Prostate gland (tissue), 2 donors: Measurements from ENCODE around the gene PI4KB. TPM values are rescaled to one million over a fixed set of nuclear protein-coding genes. Genes with fewer than 3 reads are reported as not detected.

ENCODE experiments used
- DNase-seq: peaks from one replicate; pipeline ENCODE4 v3.0.0-alpha.2; 2019; ENCODE audit warnings: low spot score
- H3K27ac ChIP-seq, 2 donors: fragments of 200-600 bp; sonication (generic); 2 replicates each; pipeline ENCODE4 v1.5.1; 2017 to 2019
- H3K27me3 ChIP-seq: fragments of 200-600 bp; sonication (generic); replicated peaks from 2 replicates; pipeline ENCODE4 v1.5.1; 2019; ENCODE audit not compliant: insufficient read depth
- H3K36me3 ChIP-seq, 2 donors: fragments of 200-600 bp; sonication (generic); 1 replicate in 1 of 2; 2 replicates in 1 of 2; pipeline versions ENCODE4 v1.5.1 to v1.8.1; 2017 to 2019
- H3K4me1 ChIP-seq: fragments of 200-600 bp; sonication (generic); replicated peaks from 2 replicates; pipeline ENCODE4 v1.5.1; 2019
- H3K4me3 ChIP-seq, 2 donors: fragments of 200-600 bp; sonication (generic); 2 replicates each; pipeline ENCODE4 v1.5.1; 2017 to 2019
- H3K9me3 ChIP-seq: fragments of 200-600 bp; sonication (generic); 2 replicates; pipeline ENCODE4 v1.5.1; 2017
- POLR2A ChIP-seq: fragments of 450-650 bp; IDR thresholded peaks from one replicate; pipeline ENCODE4 v1.6.1; 2016; ENCODE audit warnings: antibody characterized with exemption, mild to moderate bottlenecking
- POLR2AphosphoS5 ChIP-seq: sonication (generic); formaldehyde crosslinking; IDR thresholded peaks from one replicate; pipeline ENCODE4 v1.6.1; 2017; ENCODE audit warnings: antibody characterized with exemption
- WGBS: methylation state at CpG from one replicate; pipeline ENCODE4 v1.1.5; 2018; 5-methylcytosine and 5-hydroxymethylcytosine counted together
- intact Hi-C: fragments of 100-400 bp; cut with DNase I; formaldehyde crosslinking; loops from one replicate; pipeline ENCODE4 v1.14.2; 2022
- total RNA-seq, 2 donors: library from RNA; depleted of rRNA; stranded (reverse); fragments of >200 nt; gene quantifications; one replicate each; pipeline ENCODE4 v1.1.0, GENCODE V29; 2016
- TF ChIP-seq, protein P1 (sequence below), 4 experiments: fragments of 200-600 bp in 2 of 4; fragments of 450-650 bp in 2 of 4; sonication (generic) in 2 of 4; IDR thresholded peaks; 1 replicate in 3 of 4; 2 replicates in 1 of 4; pipeline ENCODE4 v1.5.1; 2016 to 2019; ENCODE audit warnings: antibody characterized with exemption in 4 of 4, mild to moderate bottlenecking in 2 of 4, moderate library complexity in 2 of 4

The PI4KB gene
- total RNA-seq, 2 donors from 2014 or later: 60.7 to 91.9 TPM

DNA sequence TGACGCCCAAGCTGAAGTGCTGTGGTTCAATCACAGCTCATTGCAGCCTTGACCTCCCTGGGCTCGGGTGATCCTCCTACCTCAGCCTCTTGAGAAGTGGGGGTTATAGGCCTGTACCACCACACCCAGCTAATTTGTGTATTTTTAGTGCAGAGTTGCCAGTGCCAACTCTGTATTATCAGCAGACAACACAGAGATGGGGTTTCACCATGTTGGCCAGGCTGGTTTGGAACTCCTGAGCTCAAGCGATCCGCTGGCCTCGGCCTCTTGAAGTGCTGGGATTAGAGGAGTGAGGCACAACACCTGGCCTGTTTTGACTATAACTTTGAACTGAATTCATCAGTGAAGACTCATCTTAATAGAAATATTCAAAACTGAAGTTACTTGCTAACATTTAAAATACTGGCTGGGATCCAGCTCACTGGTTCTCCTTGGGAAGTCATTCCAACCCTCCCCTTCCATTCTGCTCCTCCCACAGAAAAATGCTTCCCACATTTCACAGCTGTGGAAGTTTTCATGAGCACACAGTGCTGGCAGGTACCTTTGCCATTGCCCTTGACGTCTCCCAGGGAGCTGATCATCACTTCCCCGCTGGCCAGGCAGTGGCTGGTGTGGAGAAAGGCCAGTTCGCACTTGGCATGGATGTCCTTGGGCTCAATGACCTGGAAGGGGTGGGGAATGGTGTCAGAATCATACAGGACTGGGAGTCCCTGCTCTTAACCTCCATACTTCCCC is 40.6 kb upstream of the PI4KB start:
- 79% methylated on average over 8 of the region's 8 CpGs for WGBS
- H3K4me1 ChIP-seq: peaks cover 11% of the 10 kb centered on the region

GRCh38 chr1:151364996-151365395 is 37.8 kb upstream of the PI4KB start:
- H3K9me3 ChIP-seq: no peaks in the 10 kb centered on the region
- H3K27me3 ChIP-seq: no peaks in the 10 kb centered on the region
- H3K36me3 ChIP-seq: no peaks in the 10 kb centered on the region
- 87% methylated on average over 4 of the region's 4 CpGs for WGBS
- no peak overlapping the region for H3K4me3 ChIP-seq
- no peak for DNase-seq
- no peaks in the 10 kb centered on the region for H3K4me1 ChIP-seq
- no peak overlapping the region for H3K27ac ChIP-seq
- TF ChIP-seq, protein P1, sequence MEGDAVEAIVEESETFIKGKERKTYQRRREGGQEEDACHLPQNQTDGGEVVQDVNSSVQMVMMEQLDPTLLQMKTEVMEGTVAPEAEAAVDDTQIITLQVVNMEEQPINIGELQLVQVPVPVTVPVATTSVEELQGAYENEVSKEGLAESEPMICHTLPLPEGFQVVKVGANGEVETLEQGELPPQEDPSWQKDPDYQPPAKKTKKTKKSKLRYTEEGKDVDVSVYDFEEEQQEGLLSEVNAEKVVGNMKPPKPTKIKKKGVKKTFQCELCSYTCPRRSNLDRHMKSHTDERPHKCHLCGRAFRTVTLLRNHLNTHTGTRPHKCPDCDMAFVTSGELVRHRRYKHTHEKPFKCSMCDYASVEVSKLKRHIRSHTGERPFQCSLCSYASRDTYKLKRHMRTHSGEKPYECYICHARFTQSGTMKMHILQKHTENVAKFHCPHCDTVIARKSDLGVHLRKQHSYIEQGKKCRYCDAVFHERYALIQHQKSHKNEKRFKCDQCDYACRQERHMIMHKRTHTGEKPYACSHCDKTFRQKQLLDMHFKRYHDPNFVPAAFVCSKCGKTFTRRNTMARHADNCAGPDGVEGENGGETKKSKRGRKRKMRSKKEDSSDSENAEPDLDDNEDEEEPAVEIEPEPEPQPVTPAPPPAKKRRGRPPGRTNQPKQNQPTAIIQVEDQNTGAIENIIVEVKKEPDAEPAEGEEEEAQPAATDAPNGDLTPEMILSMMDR (IDR thresholded peaks at IDR 0.05): no peak
- no peak for TF ChIP-seq POLR2A
- no peak for TF ChIP-seq POLR2AphosphoS5
- intact Hi-C loops: no loop called here

More for the DNA sequence above, 40.6 kb upstream of the PI4KB start:
- Histone ChIP-seq H3K27ac (no peak overlapping the region), H3K27me3 (no peaks in the 10 kb centered on the region), H3K4me3 (no peak overlapping the region), H3K36me3 (no peaks in the 10 kb centered on the region), H3K9me3 (no peaks in the 10 kb centered on the region)
- TF ChIP-seq POLR2AphosphoS5: no peak
- TF ChIP-seq POLR2A: no peak
- TF ChIP-seq, protein P1 (IDR thresholded peaks at IDR 0.05): no peak
- no peak for DNase-seq
- intact Hi-C loops: no loop called here

DNA sequence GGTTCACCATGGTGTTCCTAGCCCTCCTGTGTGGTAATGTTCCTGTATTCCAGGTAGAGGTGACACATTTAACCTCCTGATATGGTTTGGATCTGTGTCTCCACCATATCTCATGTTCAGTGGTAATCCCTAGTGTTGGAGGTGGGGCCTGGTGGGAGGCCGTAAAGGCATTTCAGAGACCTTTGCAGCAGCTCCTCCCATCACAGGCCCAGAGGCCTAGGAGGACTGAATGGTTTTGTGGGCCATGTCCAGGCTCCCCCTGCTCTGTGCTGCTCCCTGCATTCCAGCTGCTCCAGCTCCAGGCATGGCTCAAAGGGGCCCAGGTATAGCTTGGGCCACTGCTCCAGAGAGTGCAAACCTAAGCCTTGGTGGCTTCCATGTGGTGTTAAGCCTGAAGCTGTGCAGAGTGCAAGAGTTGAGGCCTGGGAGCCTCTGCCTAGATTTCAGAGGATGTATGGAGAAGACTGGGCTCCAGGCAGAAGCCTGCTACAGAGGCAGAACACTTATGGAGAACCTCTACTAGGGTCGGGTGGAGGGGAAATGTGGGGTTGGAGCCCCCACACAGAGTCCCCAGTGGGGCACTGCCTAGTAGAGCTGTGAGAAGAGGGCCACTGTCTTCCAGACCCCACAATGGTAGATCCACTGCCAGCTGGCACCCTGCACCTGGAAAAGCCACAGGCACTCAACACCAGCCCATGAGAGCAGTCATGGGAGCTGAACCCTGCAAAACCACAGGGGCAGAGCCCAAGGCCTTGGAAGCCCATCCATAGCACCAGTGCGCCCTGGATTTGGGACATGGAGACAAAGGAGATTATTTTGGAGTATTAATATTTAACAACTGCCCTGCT is 35.3 kb upstream of the PI4KB start:
- Histone ChIP-seq H3K4me1 (no peaks in the 10 kb centered on the region), H3K4me3 (no peak overlapping the region), H3K27ac (no peak overlapping the region), H3K9me3 (no peaks in the 10 kb centered on the region), H3K36me3 (no peaks in the 10 kb centered on the region), H3K27me3 (no peaks in the 10 kb centered on the region)
- TF ChIP-seq POLR2A (no peak), POLR2AphosphoS5 (no peak)
- TF ChIP-seq, protein P1 (IDR thresholded peaks at IDR 0.05): no peak
- intact Hi-C loops: no loop called here
- DNase-seq: no peak
- 100% methylated on average over 3 of the region's 3 CpGs for WGBS

DNA sequence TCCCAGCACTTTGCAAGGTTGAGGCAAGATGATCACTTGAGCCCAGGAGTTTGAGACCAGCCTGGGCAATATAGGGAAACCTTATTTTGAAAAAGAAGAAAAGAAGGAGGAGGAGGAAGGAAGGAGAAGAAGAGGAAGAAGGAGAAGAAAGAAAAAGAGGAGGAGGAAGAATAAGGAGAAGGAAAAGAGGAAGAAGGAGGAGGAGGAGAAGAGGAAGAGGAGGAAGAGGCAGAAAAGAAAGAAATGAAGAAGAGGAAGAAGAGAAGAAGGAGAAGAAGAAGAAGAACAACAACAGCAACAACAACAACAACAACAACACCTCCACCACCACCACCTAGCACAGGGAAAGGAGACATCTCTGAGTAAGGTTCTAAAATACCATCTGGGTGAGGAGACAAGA is 34.7 kb upstream of the PI4KB start:
- H3K4me3 ChIP-seq: no peak overlapping the region
- no peak for DNase-seq
- H3K4me1 ChIP-seq: no peaks in the 10 kb centered on the region
- TF ChIP-seq POLR2A: no peak
- TF ChIP-seq, protein P1 (IDR thresholded peaks at IDR 0.05): no peak
- no peak for TF ChIP-seq POLR2AphosphoS5
- H3K27ac ChIP-seq: no peak overlapping the region
- H3K36me3 ChIP-seq: no peaks in the 10 kb centered on the region
- no peaks in the 10 kb centered on the region for H3K27me3 ChIP-seq
- intact Hi-C loops: no loop called here
- H3K9me3 ChIP-seq: no peaks in the 10 kb centered on the region
